Liver (tissue), 9 donors: ENCODE results near the gene RETREG1. TPM values are rescaled to one million over a fixed set of nuclear protein-coding genes. Genes with fewer than 3 reads are reported as not detected.

ENCODE experiments used
- DNase-seq: peaks from one replicate; pipeline ENCODE4 v3.0.0-alpha.2; 2017; ENCODE audit warnings: low spot score
- H3K27ac ChIP-seq, 2 donors: one replicate each; pipeline ENCODE4 v1.7.0; 2013; ENCODE audit warnings: inconsistent platforms in 2 of 2, low read length in 2 of 2, control low read depth in 1 of 2, low read depth in 1 of 2, mild to moderate bottlenecking in 1 of 2
- H3K27me3 ChIP-seq, 4 donors: one replicate each; pipeline versions ENCODE4 v1.6.1 to v1.7.0; 2013; ENCODE audit warnings: low read length in 3 of 4, inconsistent platforms in 1 of 4, mild to moderate bottlenecking in 1 of 4, moderate library complexity in 1 of 4; ENCODE audit not compliant: control insufficient read depth in 4 of 4, insufficient read depth in 4 of 4
- H3K36me3 ChIP-seq, 4 donors: one replicate each; pipeline versions ENCODE4 v1.6.1 to v1.7.0; 2013; ENCODE audit warnings: low read length in 3 of 4, mild to moderate bottlenecking in 3 of 4, low read depth in 1 of 4, moderate library complexity in 1 of 4; ENCODE audit not compliant: control insufficient read depth in 4 of 4, insufficient read depth in 3 of 4
- H3K4me1 ChIP-seq, 4 donors: one replicate each; pipeline versions ENCODE4 v1.6.1 to v1.7.0; 2013; ENCODE audit warnings: low read length in 3 of 4, mild to moderate bottlenecking in 3 of 4, moderate library complexity in 1 of 4; ENCODE audit not compliant: control insufficient read depth in 4 of 4, insufficient read depth in 4 of 4
- H3K4me3 ChIP-seq, 3 donors: one replicate each; pipeline versions ENCODE4 v1.6.1 to v1.7.0; 2013; ENCODE audit warnings: low read length in 3 of 3, control low read depth in 1 of 3, low read depth in 1 of 3, mild to moderate bottlenecking in 1 of 3
- H3K9ac ChIP-seq, 2 donors: one replicate each; pipeline ENCODE4 v1.7.0; 2013; ENCODE audit warnings: low read length in 2 of 2, mild to moderate bottlenecking in 2 of 2, moderate library complexity in 2 of 2, control low read depth in 1 of 2, low read depth in 1 of 2
- H3K9me3 ChIP-seq, 4 donors: one replicate each; pipeline versions ENCODE4 v1.6.1 to v1.7.0; 2013; ENCODE audit warnings: low read length in 3 of 4; ENCODE audit not compliant: control insufficient read depth in 4 of 4
- EGR1 ChIP-seq, 2 donors: IDR thresholded peaks; 2 replicates each; pipeline ENCODE4 v1.6.1; 2016 to 2018; ENCODE audit warnings: antibody characterized with exemption in 2 of 2, low read depth in 2 of 2
- FOXA1 ChIP-seq: IDR thresholded peaks from 2 replicates; pipeline ENCODE4 v1.6.1; 2016; ENCODE audit warnings: antibody characterized with exemption
- FOXA2 ChIP-seq: IDR thresholded peaks from 2 replicates; pipeline ENCODE4 v1.6.1; 2016; ENCODE audit warnings: antibody characterized with exemption
- GABPA ChIP-seq, 2 donors: IDR thresholded peaks in 1 of 2; conservative IDR thresholded peaks in 1 of 2; 2 replicates each; pipeline ENCODE4 v1.6.1; 2016; ENCODE audit warnings: antibody characterized with exemption in 2 of 2, mild to moderate bottlenecking in 1 of 2, moderate library complexity in 1 of 2
- HNF4A ChIP-seq, 2 donors: conservative IDR thresholded peaks; 2 replicates each; pipeline ENCODE4 v1.6.1; 2016; ENCODE audit warnings: antibody characterized with exemption in 2 of 2, mild to moderate bottlenecking in 2 of 2
- JUND ChIP-seq, 2 donors: IDR thresholded peaks; 2 replicates each; pipeline ENCODE4 v1.6.1; 2016; ENCODE audit warnings: antibody characterized with exemption in 2 of 2
- NR2F2 ChIP-seq: IDR thresholded peaks from 2 replicates; pipeline ENCODE4 v1.6.1; 2016; ENCODE audit warnings: antibody characterized with exemption
- RXRA ChIP-seq, 2 donors: IDR thresholded peaks; 2 replicates each; pipeline ENCODE4 v1.6.1; 2017 to 2018; ENCODE audit warnings: antibody characterized with exemption in 2 of 2, mild to moderate bottlenecking in 1 of 2
- SP1 ChIP-seq: IDR thresholded peaks from 2 replicates; pipeline ENCODE4 v1.6.1; 2018; ENCODE audit warnings: antibody characterized with exemption, mild to moderate bottlenecking
- YY1 ChIP-seq: IDR thresholded peaks from 2 replicates; pipeline ENCODE4 v1.6.1; 2016; ENCODE audit warnings: antibody characterized with exemption, mild to moderate bottlenecking
- WGBS: extraction: QIAGEN DNeasy Blood & Tissue Kit; methylation state at CpG from one replicate; pipeline ENCODE4 v1.1.7; 2013; 5-methylcytosine and 5-hydroxymethylcytosine counted together
- polyA plus RNA-seq, 2 donors: library from polyadenylated mRNA; stranded (reverse) in 1 of 2; unstranded in 1 of 2; fragments of 200-250 nt in 1 of 2; fragments of >200 nt in 1 of 2; fragmentation: Nextera tagmentation in 1 of 2; extraction: Ambion mirVana in 1 of 2; gene quantifications; one replicate each; pipeline versions ENCODE4 v1.2.1 to v1.2.3, GENCODE V29; 2013 to 2015
- total RNA-seq, 2 donors: library from RNA; depleted of rRNA; stranded (reverse); fragments of >200 nt; gene quantifications; one replicate each; pipeline ENCODE4 v1.2.3, GENCODE V29; 2014
- TF ChIP-seq, protein P1 (sequence below): IDR thresholded peaks from 2 replicates; pipeline ENCODE4 v1.6.1; 2016; ENCODE audit warnings: antibody characterized with exemption
- TF ChIP-seq, protein P2 (sequence below): IDR thresholded peaks from 2 replicates; pipeline ENCODE4 v1.6.1; 2016; ENCODE audit warnings: antibody characterized with exemption
- TF ChIP-seq, protein P3 (sequence below): fragments of 150-350 bp; IDR thresholded peaks from 2 replicates; pipeline ENCODE4 v1.5.1; 2017; ENCODE audit warnings: improper control_type of control experiment, low read depth, low read length; ENCODE audit not compliant: missing input control
- TF ChIP-seq, protein P4 (sequence below): IDR thresholded peaks from 2 replicates; pipeline ENCODE4 v1.6.1; 2016; ENCODE audit warnings: antibody characterized with exemption, mild to moderate bottlenecking
- donor health status: healthy.
- donor health status: healthy.
- donor health status: healthy.
- donor health status: healthy.
- donor health status: healthy.

The RETREG1 gene
- total and polyA plus RNA-seq, 4 donors, result 0.70 to 28.1 (median 4.2) TPM

DNA sequence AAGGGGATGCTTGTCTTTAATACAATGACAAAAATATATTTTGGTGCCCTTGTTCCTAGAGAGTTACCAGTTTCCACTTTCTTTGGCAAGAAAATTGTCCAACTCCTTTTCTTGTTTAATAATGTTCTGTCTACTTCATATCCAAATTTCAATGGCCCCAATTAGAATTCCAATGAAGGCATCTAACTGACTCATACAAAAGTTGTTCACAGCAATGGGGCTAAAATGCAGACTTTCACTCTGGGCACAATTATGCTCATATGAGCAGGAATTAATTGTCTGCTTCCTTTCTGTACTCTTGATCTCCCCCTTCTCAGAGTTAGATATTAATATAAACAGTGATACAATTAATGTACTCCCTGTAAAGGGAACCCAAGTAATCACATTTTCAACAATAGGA lies 109.1 kb downstream of the RETREG1 start:
- peaks cover 0 to 24% (median 2%) of the 10 kb centered on the region in 4 donors for H3K4me1 ChIP-seq
- DNase-seq, result no peak
- H3K9ac ChIP-seq, result peak overlapping the region; percentile 89 to 98
- no peaks in the 10 kb centered on the region for H3K27me3 ChIP-seq
- peak overlapping the region; percentile 88 to 92 for H3K27ac ChIP-seq
- no peak for TF ChIP-seq GABPA (IDR thresholded peaks at IDR 0.05 in 1 of 2, conservative IDR thresholded peaks at IDR 0.05 in 1 of 2)
- peak; percentile 10 for TF ChIP-seq YY1
- H3K36me3 ChIP-seq, result no peaks in the 10 kb centered on the region
- H3K9me3 ChIP-seq, result no peaks in the 10 kb centered on the region
- peak overlapping the region in 2 of 3 donors; percentile 72 to 84 for H3K4me3 ChIP-seq

DNA sequence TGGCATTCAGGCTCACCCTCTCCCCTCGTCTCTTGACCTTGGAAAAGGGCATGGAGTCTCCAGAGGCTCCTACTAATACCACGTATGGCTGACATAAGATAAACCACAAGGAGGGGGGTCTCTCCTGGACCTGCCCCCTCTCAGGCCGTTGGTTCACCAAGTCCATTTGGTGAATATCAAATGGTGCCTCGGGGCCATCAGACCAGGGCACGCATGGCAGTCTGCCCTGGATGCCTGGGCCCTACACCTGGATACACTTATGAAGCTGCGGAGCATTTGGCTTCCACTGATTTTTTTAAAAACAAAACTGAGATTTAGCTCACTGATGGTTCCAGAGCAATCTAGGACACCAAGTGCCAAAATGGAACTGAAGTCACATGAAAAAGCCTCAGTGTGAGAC lies 110.9 kb downstream of the RETREG1 start:
- no peaks in the 10 kb centered on the region for H3K9me3 ChIP-seq
- TF ChIP-seq EGR1 (IDR thresholded peaks at IDR 0.05; ENCODE audit: low read depth in 2 of 2) (no peak), NR2F2 (no peak)
- TF ChIP-seq, protein P1, sequence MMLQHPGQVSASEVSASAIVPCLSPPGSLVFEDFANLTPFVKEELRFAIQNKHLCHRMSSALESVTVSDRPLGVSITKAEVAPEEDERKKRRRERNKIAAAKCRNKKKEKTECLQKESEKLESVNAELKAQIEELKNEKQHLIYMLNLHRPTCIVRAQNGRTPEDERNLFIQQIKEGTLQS, result no peak
- TF ChIP-seq, protein P2, sequence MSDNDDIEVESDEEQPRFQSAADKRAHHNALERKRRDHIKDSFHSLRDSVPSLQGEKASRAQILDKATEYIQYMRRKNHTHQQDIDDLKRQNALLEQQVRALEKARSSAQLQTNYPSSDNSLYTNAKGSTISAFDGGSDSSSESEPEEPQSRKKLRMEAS, result no peak
- TF ChIP-seq, protein P3, sequence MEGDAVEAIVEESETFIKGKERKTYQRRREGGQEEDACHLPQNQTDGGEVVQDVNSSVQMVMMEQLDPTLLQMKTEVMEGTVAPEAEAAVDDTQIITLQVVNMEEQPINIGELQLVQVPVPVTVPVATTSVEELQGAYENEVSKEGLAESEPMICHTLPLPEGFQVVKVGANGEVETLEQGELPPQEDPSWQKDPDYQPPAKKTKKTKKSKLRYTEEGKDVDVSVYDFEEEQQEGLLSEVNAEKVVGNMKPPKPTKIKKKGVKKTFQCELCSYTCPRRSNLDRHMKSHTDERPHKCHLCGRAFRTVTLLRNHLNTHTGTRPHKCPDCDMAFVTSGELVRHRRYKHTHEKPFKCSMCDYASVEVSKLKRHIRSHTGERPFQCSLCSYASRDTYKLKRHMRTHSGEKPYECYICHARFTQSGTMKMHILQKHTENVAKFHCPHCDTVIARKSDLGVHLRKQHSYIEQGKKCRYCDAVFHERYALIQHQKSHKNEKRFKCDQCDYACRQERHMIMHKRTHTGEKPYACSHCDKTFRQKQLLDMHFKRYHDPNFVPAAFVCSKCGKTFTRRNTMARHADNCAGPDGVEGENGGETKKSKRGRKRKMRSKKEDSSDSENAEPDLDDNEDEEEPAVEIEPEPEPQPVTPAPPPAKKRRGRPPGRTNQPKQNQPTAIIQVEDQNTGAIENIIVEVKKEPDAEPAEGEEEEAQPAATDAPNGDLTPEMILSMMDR, result no peak
- H3K9ac ChIP-seq, result no peak overlapping the region
- WGBS, result 92% methylated on average over 6 of the region's 6 CpGs
- H3K27me3 ChIP-seq, result no peaks in the 10 kb centered on the region
- no peak for DNase-seq
- H3K4me1 ChIP-seq, result peaks cover 0 to 24% (median 1%) of the 10 kb centered on the region in 4 donors
- H3K36me3 ChIP-seq, result no peaks in the 10 kb centered on the region
- H3K4me3 ChIP-seq, result peak overlapping the region in 1 of 3 donors; percentile 24
- H3K27ac ChIP-seq, result peak overlapping the region in 1 of 2 donors; percentile 26

DNA sequence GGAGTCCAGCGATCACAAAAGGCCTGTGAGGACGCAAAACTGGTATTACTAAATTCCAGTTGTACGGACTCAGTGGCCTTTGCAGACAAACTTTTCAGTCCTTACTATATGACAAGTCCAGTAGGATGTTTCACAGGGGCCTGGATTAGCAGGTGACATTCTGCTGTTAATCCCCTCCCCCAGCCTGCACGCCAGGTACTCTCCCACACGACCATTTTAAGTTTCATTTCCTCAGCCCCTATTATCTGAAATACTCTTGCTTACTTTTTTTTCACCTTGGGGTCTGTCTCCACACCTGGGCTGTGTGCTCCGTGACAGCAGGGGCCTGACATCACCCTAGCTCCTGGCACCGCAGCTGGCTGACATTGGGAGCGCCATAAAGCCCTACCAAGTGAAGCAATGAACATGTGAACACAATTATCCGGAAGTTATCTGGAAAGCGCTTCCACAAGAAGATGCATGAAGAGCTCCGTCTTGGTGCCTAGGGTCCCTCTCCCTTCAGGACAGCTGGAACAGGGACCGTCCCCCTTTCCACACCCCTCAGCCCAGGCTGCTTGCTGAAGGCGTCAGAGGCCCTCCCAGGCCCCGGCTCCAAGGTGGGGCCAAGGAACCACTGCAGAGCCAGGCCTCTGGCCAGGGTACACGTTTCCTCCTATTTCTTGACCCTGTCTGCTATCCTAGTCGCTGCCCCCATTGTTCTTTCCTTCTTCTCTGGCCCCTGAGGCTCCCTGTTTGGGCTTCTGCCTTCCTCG lies 111.5 kb downstream of the RETREG1 start:
- H3K9ac ChIP-seq, result no peak overlapping the region
- TF ChIP-seq RXRA (IDR thresholded peaks at IDR 0.05), result no peak
- TF ChIP-seq EGR1 (IDR thresholded peaks at IDR 0.05; ENCODE audit: low read depth in 2 of 2), result no peak
- TF ChIP-seq FOXA1, result no peak
- no peak for TF ChIP-seq GABPA (IDR thresholded peaks at IDR 0.05 in 1 of 2, conservative IDR thresholded peaks at IDR 0.05 in 1 of 2)
- no peak for TF ChIP-seq NR2F2
- TF ChIP-seq HNF4A (conservative IDR thresholded peaks at IDR 0.05), result no peak
- no peak for TF ChIP-seq JUND (IDR thresholded peaks at IDR 0.05)
- TF ChIP-seq, protein P2, result no peak
- no peak for TF ChIP-seq FOXA2
- TF ChIP-seq, protein P1, result no peak
- TF ChIP-seq, protein P4, sequence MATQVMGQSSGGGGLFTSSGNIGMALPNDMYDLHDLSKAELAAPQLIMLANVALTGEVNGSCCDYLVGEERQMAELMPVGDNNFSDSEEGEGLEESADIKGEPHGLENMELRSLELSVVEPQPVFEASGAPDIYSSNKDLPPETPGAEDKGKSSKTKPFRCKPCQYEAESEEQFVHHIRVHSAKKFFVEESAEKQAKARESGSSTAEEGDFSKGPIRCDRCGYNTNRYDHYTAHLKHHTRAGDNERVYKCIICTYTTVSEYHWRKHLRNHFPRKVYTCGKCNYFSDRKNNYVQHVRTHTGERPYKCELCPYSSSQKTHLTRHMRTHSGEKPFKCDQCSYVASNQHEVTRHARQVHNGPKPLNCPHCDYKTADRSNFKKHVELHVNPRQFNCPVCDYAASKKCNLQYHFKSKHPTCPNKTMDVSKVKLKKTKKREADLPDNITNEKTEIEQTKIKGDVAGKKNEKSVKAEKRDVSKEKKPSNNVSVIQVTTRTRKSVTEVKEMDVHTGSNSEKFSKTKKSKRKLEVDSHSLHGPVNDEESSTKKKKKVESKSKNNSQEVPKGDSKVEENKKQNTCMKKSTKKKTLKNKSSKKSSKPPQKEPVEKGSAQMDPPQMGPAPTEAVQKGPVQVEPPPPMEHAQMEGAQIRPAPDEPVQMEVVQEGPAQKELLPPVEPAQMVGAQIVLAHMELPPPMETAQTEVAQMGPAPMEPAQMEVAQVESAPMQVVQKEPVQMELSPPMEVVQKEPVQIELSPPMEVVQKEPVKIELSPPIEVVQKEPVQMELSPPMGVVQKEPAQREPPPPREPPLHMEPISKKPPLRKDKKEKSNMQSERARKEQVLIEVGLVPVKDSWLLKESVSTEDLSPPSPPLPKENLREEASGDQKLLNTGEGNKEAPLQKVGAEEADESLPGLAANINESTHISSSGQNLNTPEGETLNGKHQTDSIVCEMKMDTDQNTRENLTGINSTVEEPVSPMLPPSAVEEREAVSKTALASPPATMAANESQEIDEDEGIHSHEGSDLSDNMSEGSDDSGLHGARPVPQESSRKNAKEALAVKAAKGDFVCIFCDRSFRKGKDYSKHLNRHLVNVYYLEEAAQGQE, result no peak
- no peak for TF ChIP-seq SP1
- WGBS, result 92% methylated on average over 17 of the region's 17 CpGs
- H3K4me3 ChIP-seq, result peak overlapping the region in 1 of 3 donors; percentile 22
- H3K4me1 ChIP-seq, result peaks cover 0 to 24% (median 1%) of the 10 kb centered on the region in 4 donors
- H3K27ac ChIP-seq, result peak overlapping the region; percentile 5 to 64
- no peaks in the 10 kb centered on the region for H3K9me3 ChIP-seq
- DNase-seq, result no peak
- no peaks in the 10 kb centered on the region for H3K27me3 ChIP-seq
- H3K36me3 ChIP-seq, result no peaks in the 10 kb centered on the region
